Breast epithelium (tissue), 4 donors: ENCODE data around the gene APEH. TPM values are rescaled to one million over a fixed set of nuclear protein-coding genes. Genes with fewer than 3 reads are reported as not detected.

Experiments used
- DNase-seq, 2 donors: peaks; one replicate each; pipeline ENCODE4 v3.0.0-alpha.2; 2019; ENCODE audit warnings: low spot score in 2 of 2
- H3K27ac ChIP-seq, 2 donors: fragments of 200-600 bp; sonication (generic) in 1 of 2; one replicate each; pipeline ENCODE4 v1.5.1; 2016 to 2019; ENCODE audit warnings: mild to moderate bottlenecking in 1 of 2
- H3K27me3 ChIP-seq, 2 donors: fragments of 200-600 bp; sonication (generic) in 1 of 2; one replicate each; pipeline versions ENCODE4 v1.5.1 to v1.6.0; 2017 to 2019; ENCODE audit warnings: control low read depth in 1 of 2, mild to moderate bottlenecking in 1 of 2
- H3K36me3 ChIP-seq: fragments of 200-600 bp; one replicate; pipeline ENCODE4 v1.5.1; 2019
- H3K4me1 ChIP-seq, 2 donors: fragments of 200-600 bp; sonication (generic); one replicate each; pipeline ENCODE4 v1.5.1; 2016 to 2019; ENCODE audit warnings: control low read depth in 1 of 2
- H3K4me3 ChIP-seq, 3 donors: fragments of 200-600 bp; sonication (generic); 1 replicate in 2 of 3; 2 replicates in 1 of 3; pipeline ENCODE4 v1.5.1; 2016 to 2019; ENCODE audit warnings: mild to moderate bottlenecking in 3 of 3, moderate library complexity in 2 of 3
- H3K9me3 ChIP-seq, 2 donors: fragments of 200-600 bp; sonication (generic) in 1 of 2; one replicate each; pipeline ENCODE4 v1.5.1; 2016 to 2019; ENCODE audit warnings: control low read depth in 1 of 2
- POLR2A ChIP-seq: fragments of 450-650 bp; IDR thresholded peaks from one replicate; pipeline ENCODE4 v1.6.1; 2016; ENCODE audit warnings: antibody characterized with exemption, mild to moderate bottlenecking, moderate library complexity
- POLR2AphosphoS5 ChIP-seq, 3 donors: sonication (generic); formaldehyde crosslinking; IDR thresholded peaks; one replicate each; pipeline ENCODE4 v1.6.1; 2017; ENCODE audit warnings: antibody characterized with exemption in 3 of 3
- intact Hi-C: fragments of 100-400 bp; cut with DNase I; formaldehyde crosslinking; loops from one replicate; pipeline ENCODE4 v1.15.1; 2023; ENCODE audit warnings: low total_unique reads
- total RNA-seq, 3 donors: library from RNA; depleted of rRNA; stranded (reverse); fragments of >200 nt; gene quantifications; one replicate each; pipeline ENCODE4 v1.1.0, GENCODE V29; 2016
- TF ChIP-seq, protein P1 (sequence below), 3 donors: fragments of 450-650 bp; IDR thresholded peaks; one replicate each; pipeline ENCODE4 v1.5.1; 2016 to 2017; ENCODE audit warnings: antibody characterized with exemption in 3 of 3, mild to moderate bottlenecking in 3 of 3, moderate library complexity in 3 of 3

The APEH gene
- total RNA-seq, 3 donors from 2014 or later, result 69.5 to 80.0 (median 70.1) TPM

DNA sequence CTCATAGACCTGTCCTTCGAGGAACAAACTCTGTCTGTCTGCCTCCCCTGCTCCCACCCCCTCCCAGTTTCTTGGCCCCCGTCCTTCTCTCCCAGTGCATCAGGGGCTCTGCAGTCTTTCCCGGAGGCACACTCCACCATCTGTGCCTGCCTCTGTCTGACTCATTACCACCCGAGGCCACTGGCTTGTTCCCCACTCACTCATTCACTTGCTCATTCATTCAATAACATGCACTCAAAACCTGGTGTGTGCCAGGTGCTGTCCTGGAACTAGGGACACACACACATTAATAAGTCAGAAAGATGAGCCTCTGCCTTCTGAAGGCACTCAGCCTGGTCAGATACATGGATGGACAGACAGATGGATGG, 32.9 kb downstream of the APEH start:
- no peaks in the 10 kb centered on the region for H3K36me3 ChIP-seq
- no peak overlapping the region for H3K4me3 ChIP-seq
- H3K27ac ChIP-seq, result no peak overlapping the region
- TF ChIP-seq POLR2AphosphoS5 (IDR thresholded peaks at IDR 0.05), result no peak
- no peak for TF ChIP-seq POLR2A
- TF ChIP-seq, protein P1, sequence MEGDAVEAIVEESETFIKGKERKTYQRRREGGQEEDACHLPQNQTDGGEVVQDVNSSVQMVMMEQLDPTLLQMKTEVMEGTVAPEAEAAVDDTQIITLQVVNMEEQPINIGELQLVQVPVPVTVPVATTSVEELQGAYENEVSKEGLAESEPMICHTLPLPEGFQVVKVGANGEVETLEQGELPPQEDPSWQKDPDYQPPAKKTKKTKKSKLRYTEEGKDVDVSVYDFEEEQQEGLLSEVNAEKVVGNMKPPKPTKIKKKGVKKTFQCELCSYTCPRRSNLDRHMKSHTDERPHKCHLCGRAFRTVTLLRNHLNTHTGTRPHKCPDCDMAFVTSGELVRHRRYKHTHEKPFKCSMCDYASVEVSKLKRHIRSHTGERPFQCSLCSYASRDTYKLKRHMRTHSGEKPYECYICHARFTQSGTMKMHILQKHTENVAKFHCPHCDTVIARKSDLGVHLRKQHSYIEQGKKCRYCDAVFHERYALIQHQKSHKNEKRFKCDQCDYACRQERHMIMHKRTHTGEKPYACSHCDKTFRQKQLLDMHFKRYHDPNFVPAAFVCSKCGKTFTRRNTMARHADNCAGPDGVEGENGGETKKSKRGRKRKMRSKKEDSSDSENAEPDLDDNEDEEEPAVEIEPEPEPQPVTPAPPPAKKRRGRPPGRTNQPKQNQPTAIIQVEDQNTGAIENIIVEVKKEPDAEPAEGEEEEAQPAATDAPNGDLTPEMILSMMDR (IDR thresholded peaks at IDR 0.05), result no peak
- H3K4me1 ChIP-seq, result no peaks in the 10 kb centered on the region
- no peak for DNase-seq
- H3K27me3 ChIP-seq, result no peaks in the 10 kb centered on the region
- H3K9me3 ChIP-seq, result no peaks in the 10 kb centered on the region
- intact Hi-C loops, result no loop called here

DNA sequence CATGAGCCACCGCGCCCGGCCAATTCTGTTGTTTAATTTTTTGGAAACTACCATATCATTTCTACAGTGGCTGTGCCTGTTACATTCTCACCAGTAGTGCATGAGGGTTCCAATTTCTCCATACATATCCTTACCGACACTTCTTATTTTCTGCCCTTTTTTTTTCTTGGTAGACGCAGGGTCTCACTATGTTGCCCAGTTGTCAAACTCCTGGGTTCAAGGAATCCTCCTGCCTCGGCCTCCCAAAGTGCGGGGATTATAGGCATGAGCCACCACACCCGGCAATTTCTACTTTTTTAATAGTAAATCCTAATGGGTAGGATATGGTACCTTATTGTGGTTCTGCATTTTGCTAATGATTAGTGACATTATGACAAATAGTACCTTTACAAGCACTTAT, 35.7 kb downstream of the APEH start:
- H3K27ac ChIP-seq, result no peak overlapping the region
- intact Hi-C loops, result no loop called here
- H3K4me1 ChIP-seq, result no peaks in the 10 kb centered on the region
- no peak overlapping the region for H3K4me3 ChIP-seq
- no peak for DNase-seq
- H3K9me3 ChIP-seq, result no peaks in the 10 kb centered on the region
- no peaks in the 10 kb centered on the region for H3K27me3 ChIP-seq
- no peak for TF ChIP-seq POLR2A
- TF ChIP-seq, protein P1 (IDR thresholded peaks at IDR 0.05), result no peak
- TF ChIP-seq POLR2AphosphoS5 (IDR thresholded peaks at IDR 0.05), result no peak
- H3K36me3 ChIP-seq, result no peaks in the 10 kb centered on the region

DNA sequence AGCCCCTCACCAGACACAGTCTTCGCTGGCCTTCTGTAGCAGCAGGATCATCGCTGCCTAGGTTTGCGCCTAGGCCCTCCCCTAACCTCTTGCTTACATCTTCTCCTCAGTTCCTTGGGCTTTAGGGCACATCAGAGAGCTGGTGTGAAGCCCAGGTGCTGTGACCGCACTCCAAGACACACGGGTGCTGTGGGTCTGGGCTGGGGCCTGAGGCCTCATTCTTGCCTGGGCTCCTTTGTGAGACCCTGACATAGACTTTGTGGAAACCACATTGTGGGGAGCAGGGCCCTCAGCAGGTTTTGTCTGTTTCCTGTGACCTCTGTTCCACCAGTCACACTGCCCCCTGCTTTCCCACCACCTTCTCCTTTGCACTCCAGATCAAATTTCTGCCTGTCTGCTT, 37.3 kb downstream of the APEH start:
- Histone ChIP-seq H3K27ac (no peak overlapping the region), H3K36me3 (no peaks in the 10 kb centered on the region), H3K27me3 (no peaks in the 10 kb centered on the region), H3K4me3 (no peak overlapping the region), H3K9me3 (no peaks in the 10 kb centered on the region), H3K4me1 (no peaks in the 10 kb centered on the region)
- TF ChIP-seq, protein P1 (IDR thresholded peaks at IDR 0.05), result no peak
- no peak for TF ChIP-seq POLR2A
- no peak for TF ChIP-seq POLR2AphosphoS5 (IDR thresholded peaks at IDR 0.05)
- intact Hi-C loops, result no loop called here
- no peak for DNase-seq

DNA sequence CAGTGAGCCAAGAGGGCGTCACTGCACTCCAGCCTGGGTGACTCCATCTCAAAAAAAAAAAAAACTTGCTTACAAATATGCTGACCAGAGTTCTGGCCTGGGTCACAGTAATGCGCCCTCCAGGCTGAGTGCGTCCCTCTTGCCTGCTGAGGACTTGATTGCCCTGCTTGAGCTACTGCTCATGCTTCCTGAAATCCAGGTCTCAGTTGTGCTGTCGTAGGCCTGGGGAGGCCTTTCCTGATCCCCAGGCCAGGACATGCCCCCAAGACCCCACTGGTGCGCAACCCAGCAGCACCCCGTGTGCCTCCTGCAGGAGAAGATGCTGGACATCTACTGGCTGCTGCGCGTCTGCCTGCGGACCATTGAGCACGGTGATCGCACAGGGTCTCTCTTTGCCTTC, 38.0 kb downstream of the APEH start:
- Histone ChIP-seq H3K4me3 (no peak overlapping the region), H3K27me3 (no peaks in the 10 kb centered on the region), H3K4me1 (no peaks in the 10 kb centered on the region), H3K9me3 (no peaks in the 10 kb centered on the region), H3K36me3 (no peaks in the 10 kb centered on the region), H3K27ac (no peak overlapping the region)
- intact Hi-C loops, result no loop called here
- TF ChIP-seq POLR2A (no peak), POLR2AphosphoS5 (IDR thresholded peaks at IDR 0.05) (no peak)
- TF ChIP-seq, protein P1 (IDR thresholded peaks at IDR 0.05), result no peak
- DNase-seq, result no peak

DNA sequence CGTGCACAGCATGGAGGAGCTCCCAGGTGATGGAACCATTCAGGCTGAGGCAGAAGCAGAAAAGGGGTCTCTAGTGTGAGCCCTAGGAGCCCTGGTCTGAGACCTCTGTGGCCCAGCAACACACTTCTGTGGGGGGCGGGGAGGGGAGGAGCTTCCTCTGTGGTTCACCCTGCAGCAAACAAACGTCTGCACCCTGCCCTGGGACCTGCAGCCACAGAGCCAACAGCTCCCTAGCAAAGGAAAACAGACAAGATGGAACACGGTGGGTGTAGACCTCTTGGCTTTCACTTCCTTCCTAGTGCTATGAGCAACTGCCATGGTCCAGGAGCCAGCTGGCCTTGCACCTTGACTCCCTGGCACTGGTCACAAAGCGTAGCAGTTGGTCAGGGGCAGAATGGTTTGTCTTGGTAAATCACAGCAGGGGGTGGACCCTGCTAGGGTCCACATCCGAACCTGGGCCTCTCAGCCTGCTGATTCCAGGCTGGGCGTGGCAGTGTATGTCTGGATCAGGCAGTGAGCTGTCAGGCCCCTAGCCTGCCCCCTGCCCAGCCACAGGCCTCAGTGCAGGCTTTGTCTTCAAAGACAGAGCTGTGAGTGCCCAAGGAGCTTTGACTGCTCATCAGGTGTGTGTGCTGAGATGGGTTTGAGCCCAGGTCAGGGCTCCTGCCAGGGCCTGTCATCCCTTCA, 38.6 kb downstream of the APEH start:
- intact Hi-C loops, result no loop called here
- H3K36me3 ChIP-seq, result no peaks in the 10 kb centered on the region
- no peaks in the 10 kb centered on the region for H3K9me3 ChIP-seq
- no peaks in the 10 kb centered on the region for H3K27me3 ChIP-seq
- no peak overlapping the region for H3K27ac ChIP-seq
- DNase-seq, result no peak
- no peak overlapping the region for H3K4me3 ChIP-seq
- no peaks in the 10 kb centered on the region for H3K4me1 ChIP-seq
- TF ChIP-seq POLR2A (no peak), POLR2AphosphoS5 (IDR thresholded peaks at IDR 0.05) (no peak)
- TF ChIP-seq, protein P1 (IDR thresholded peaks at IDR 0.05), result no peak
